IMR-90 (cell line): ENCODE results near the gene LAMA5. TPM values are rescaled to one million over a fixed set of nuclear protein-coding genes. Genes with fewer than 3 reads are reported as not detected.

Source experiments
- ATAC-seq: fragments of 200-7000 bp; cut with Tn5 transposase; 2 replicates; pipeline ENCODE4 v1.9.1; 2020; ENCODE audit warnings: low read depth, mild to moderate bottlenecking, moderate library complexity
- BruUV-seq: library from RNA; stranded (reverse); fragments of 400-500 nt; replicated peaks from 2 replicates; lab custom pipeline; 2021; lab: Mats Ljungman, UMichigan
- CTCF ChIA-PET: fragments of 300-600 bp; formaldehyde crosslinking; extraction: SDS; loops from one replicate; lab custom pipeline; 2021; ENCODE audit warnings: antibody characterized with exemption; lab: Yijun Ruan, JAX
- POLR2A ChIA-PET: fragments of 300-600 bp; sonication (Branson Sonifier 250); formaldehyde crosslinking; loops from one replicate; lab custom pipeline; 2022; ENCODE audit warnings: antibody characterized with exemption; ENCODE audit not compliant: unreplicated experiment; lab: Charles Lee
- DNase-seq: peaks from one replicate; pipeline ENCODE4 v3.0.0; 2013
- H2AFZ ChIP-seq: replicated peaks from 2 replicates; pipeline ENCODE3; 2013; ENCODE audit warnings: low read length, mild to moderate bottlenecking; ENCODE audit not compliant: poor library complexity
- H2AK5ac ChIP-seq: 2 replicates; pipeline ENCODE4 v1.6.1; 2013; ENCODE audit warnings: low read depth, low read length, inconsistent platforms
- H2AK9ac ChIP-seq: replicated peaks from 2 replicates; pipeline ENCODE3; 2013; ENCODE audit warnings: mild to moderate bottlenecking, low read depth, low read length, moderate library complexity; ENCODE audit not compliant: poor library complexity
- H2BK120ac ChIP-seq: 2 replicates; pipeline ENCODE4 v1.6.1; 2013; ENCODE audit warnings: low read depth, low read length, inconsistent platforms
- H2BK15ac ChIP-seq: 3 replicates; pipeline ENCODE4 v1.6.1; 2013; ENCODE audit warnings: low read depth, low read length, inconsistent platforms
- H2BK20ac ChIP-seq: 2 replicates; pipeline ENCODE4 v1.6.1; 2013; ENCODE audit warnings: low read depth, mild to moderate bottlenecking, inconsistent platforms, low read length, moderate library complexity
- H2BK5ac ChIP-seq: 2 replicates; pipeline ENCODE4 v1.6.1; 2013; ENCODE audit warnings: mild to moderate bottlenecking, low read depth, low read length, inconsistent platforms; ENCODE audit not compliant: poor library complexity, severe bottlenecking
- H3K14ac ChIP-seq: replicated peaks from 2 replicates; pipeline ENCODE4 v1.6.1; 2013; ENCODE audit warnings: low read depth, low read length, inconsistent platforms
- H3K18ac ChIP-seq: 2 replicates; pipeline ENCODE4 v1.6.1; 2013; ENCODE audit warnings: low read depth, low read length, control low read depth
- H3K23ac ChIP-seq: 2 replicates; pipeline ENCODE4 v1.6.1; 2013; ENCODE audit warnings: low read depth, low read length, inconsistent platforms
- H3K27ac ChIP-seq: 2 replicates; pipeline ENCODE4 v1.5.1; 2013; ENCODE audit warnings: mild to moderate bottlenecking, control low read depth, low read length; ENCODE audit not compliant: insufficient read depth
- H3K27me3 ChIP-seq: 2 replicates; pipeline ENCODE4 v1.6.1; 2013; ENCODE audit warnings: low read length; ENCODE audit not compliant: control insufficient read depth, insufficient read depth
- H3K36me3 ChIP-seq: 2 replicates; pipeline ENCODE4 v1.6.1; 2013; ENCODE audit warnings: low read length, mixed read lengths; ENCODE audit not compliant: control insufficient read depth, insufficient read depth
- H3K4ac ChIP-seq: 2 replicates; pipeline ENCODE4 v1.6.1; 2013; ENCODE audit warnings: low read depth, low read length, inconsistent platforms
- H3K4me1 ChIP-seq: 2 replicates; pipeline ENCODE4 v1.6.1; 2013; ENCODE audit warnings: low read length, mixed read lengths; ENCODE audit not compliant: control insufficient read depth, insufficient read depth
- H3K4me2 ChIP-seq: 2 replicates; pipeline ENCODE4 v1.6.1; 2013; ENCODE audit warnings: low read depth, mild to moderate bottlenecking, control low read depth, low read length, moderate library complexity
- H3K4me3 ChIP-seq: 2 replicates; pipeline ENCODE4 v1.5.1; 2013; ENCODE audit warnings: low read depth, mild to moderate bottlenecking, control low read depth, low read length, moderate library complexity; ENCODE audit not compliant: insufficient read depth
- H3K56ac ChIP-seq: 2 replicates; pipeline ENCODE4 v1.6.1; 2013; ENCODE audit warnings: low read length, inconsistent platforms; ENCODE audit not compliant: insufficient read depth; ENCODE audit errors: extremely low read depth
- H3K79me1 ChIP-seq, 2 experiments: 2 replicates each; pipeline ENCODE4 v1.6.1; 2013; ENCODE audit warnings: low read length in 2 of 2, inconsistent platforms in 1 of 2, low read depth in 1 of 2
- H3K9ac ChIP-seq: 2 replicates; pipeline ENCODE4 v1.6.1; 2013; ENCODE audit warnings: low read depth, low read length, control low read depth
- H3K9me1 ChIP-seq: 2 replicates; pipeline ENCODE4 v1.6.1; 2013; ENCODE audit warnings: low read length, inconsistent platforms; ENCODE audit not compliant: insufficient read depth
- H3K9me3 ChIP-seq: 2 replicates; pipeline ENCODE4 v1.6.1; 2013; ENCODE audit warnings: low read length; ENCODE audit not compliant: control insufficient read depth, insufficient read depth
- H4K20me1 ChIP-seq: 2 replicates; pipeline ENCODE4 v1.6.1; 2013; ENCODE audit warnings: low read length, inconsistent platforms; ENCODE audit not compliant: insufficient read depth
- H4K5ac ChIP-seq: 2 replicates; pipeline ENCODE4 v1.6.1; 2013; ENCODE audit warnings: mild to moderate bottlenecking, low read depth, low read length, control low read depth
- H4K8ac ChIP-seq, 2 experiments: 2 replicates each; pipeline ENCODE4 v1.6.1; 2013; ENCODE audit warnings: low read depth in 2 of 2, low read length in 2 of 2, control low read depth in 1 of 2, inconsistent platforms in 1 of 2
- H4K91ac ChIP-seq: 2 replicates; pipeline ENCODE4 v1.6.1; 2013; ENCODE audit warnings: low read depth, low read length, inconsistent platforms; ENCODE audit not compliant: insufficient read depth
- BHLHE40 ChIP-seq: fragments of 150-350 bp; IDR thresholded peaks from 2 replicates; pipeline ENCODE4 v1.6.1; 2016; ENCODE audit warnings: mild to moderate bottlenecking, low read depth, low read length
- CEBPB ChIP-seq: IDR thresholded peaks from 2 replicates; pipeline ENCODE4 v1.6.1; 2012; ENCODE audit warnings: low read depth, low read length, improper control_type of control experiment
- CHD1 ChIP-seq: IDR thresholded peaks from 2 replicates; pipeline ENCODE4 v1.6.1; 2012; ENCODE audit warnings: low read depth, low read length, improper control_type of control experiment
- CTCF ChIP-seq: conservative IDR thresholded peaks from 2 replicates; pipeline ENCODE4 v1.5.1; 2012; ENCODE audit warnings: mild to moderate bottlenecking, low read depth, low read length, improper control_type of control experiment
- FOS ChIP-seq: fragments of 150-350 bp; IDR thresholded peaks from 2 replicates; pipeline ENCODE4 v1.6.1; 2016; ENCODE audit warnings: low read depth, low read length
- MAFK ChIP-seq: IDR thresholded peaks from 2 replicates; pipeline ENCODE4 v1.6.1; 2012; ENCODE audit warnings: low read depth, low read length, improper control_type of control experiment
- MAZ ChIP-seq: IDR thresholded peaks from 2 replicates; pipeline ENCODE4 v1.6.1; 2012; ENCODE audit warnings: low read depth, mild to moderate bottlenecking, low read length, improper control_type of control experiment, moderate library complexity, borderline replicate concordance
- MXI1 ChIP-seq: IDR thresholded peaks from 2 replicates; pipeline ENCODE4 v1.6.1; 2012; ENCODE audit warnings: low read depth, mild to moderate bottlenecking, low read length, moderate library complexity, borderline replicate concordance
- NFE2L2 ChIP-seq: fragments of 150-350 bp; IDR thresholded peaks from 2 replicates; pipeline ENCODE4 v1.6.1; 2016; ENCODE audit warnings: low read depth, mild to moderate bottlenecking, low read length
- POLR2A ChIP-seq: IDR thresholded peaks from 2 replicates; pipeline ENCODE4 v1.6.1; 2012; ENCODE audit warnings: mild to moderate bottlenecking, low read depth, low read length
- RAD21 ChIP-seq: IDR thresholded peaks from 2 replicates; pipeline ENCODE4 v1.6.1; 2012; ENCODE audit warnings: low read length, improper control_type of control experiment
- RCOR1 ChIP-seq: IDR thresholded peaks from 2 replicates; pipeline ENCODE4 v1.6.1; 2012; ENCODE audit warnings: mild to moderate bottlenecking, low read length, improper control_type of control experiment; ENCODE audit not compliant: insufficient replicate concordance
- RFX5 ChIP-seq: IDR thresholded peaks from 2 replicates; pipeline ENCODE4 v1.8.0; 2012; ENCODE audit warnings: low read depth, mild to moderate bottlenecking, low read length, moderate library complexity
- SMC3 ChIP-seq: fragments of 150-350 bp; IDR thresholded peaks from 2 replicates; pipeline ENCODE4 v1.6.1; 2016; ENCODE audit warnings: low read depth, mild to moderate bottlenecking, antibody characterized with exemption, low read length, moderate library complexity
- WGBS, 2 experiments: methylation state at CpG; one replicate each; pipeline versions ENCODE4 v1.1.5 to v1.1.7; 2013; ENCODE audit warnings: missing lambda C conversion rate in 2 of 2; ENCODE audit not compliant: insufficient read length in 1 of 2; ENCODE audit errors: extremely low coverage in 2 of 2; 5-methylcytosine and 5-hydroxymethylcytosine counted together
- dilution Hi-C: fragments of 300-500 bp; cut with HindIII; formaldehyde crosslinking; loops from one replicate; pipeline ENCODE4 v1.14.3; 2018; ENCODE audit warnings: low sequenced_read_pairs; ENCODE audit not compliant: unreplicated experiment
- in situ Hi-C: fragments of 300-500 bp; cut with MboI; formaldehyde crosslinking; loops from 3 replicates; pipeline ENCODE4 v1.14.3; 2019; ENCODE audit warnings: low sequenced_read_pairs, inconsistent platforms, mixed read lengths
- intact Hi-C: fragments of 100-400 bp; cut with micrococcal nuclease; formaldehyde crosslinking; loops from 2 replicates; pipeline ENCODE4 v1.10.0; 2022
- polyA plus RNA-seq, 3 experiments: library from polyadenylated mRNA; depleted of rRNA; stranded (reverse); fragments of >200 nt; gene quantifications; 2 replicates each; pipeline ENCODE4 v1.2.3, GENCODE V29; 2012; ENCODE audit warnings: low replicate concordance in 1 of 3
- total RNA-seq: library from RNA; depleted of rRNA; stranded (reverse); fragments of >200 nt; gene quantifications from 2 replicates; pipeline ENCODE4 v1.2.3, GENCODE V29; 2012
- TF ChIP-seq, protein P1 (sequence below): fragments of 150-350 bp; IDR thresholded peaks from 2 replicates; pipeline ENCODE4 v1.6.1; 2017; ENCODE audit warnings: mild to moderate bottlenecking, antibody characterized with exemption, low read length, low read depth
- TF ChIP-seq, protein P2 (sequence below): fragments of 150-350 bp; IDR thresholded peaks from 2 replicates; pipeline ENCODE4 v1.6.1; 2016; ENCODE audit warnings: low read depth, mild to moderate bottlenecking, low read length, moderate library complexity, borderline replicate concordance

LAMA5 gene
- total and polyA plus RNA-seq, 2 of the 4 experiments (the other 2 are of a cell fraction), result 0.90 to 7.3 TPM

- Histone ChIP-seq H3K18ac (no peak overlapping the region), H3K79me1 (peaks cover 5 to 28% of the 10 kb centered on the region in 2 experiments; a peak in 2 of 4 replicates), H3K56ac (no peak overlapping the region), H3K27me3 (no peaks in the 10 kb centered on the region), H4K20me1 (peaks cover 9% of the 10 kb centered on the region), H2AK5ac (no peak overlapping the region), H3K23ac (no peak overlapping the region), H3K14ac (no peak overlapping the region), H3K27ac (no peak overlapping the region), H3K36me3 (peaks cover 6% of the 10 kb centered on the region), H3K4ac (peak overlapping the region; percentile 16; the same call in 1 of the 2 replicates), H3K4me2 (no peak overlapping the region), H2AK9ac (peak overlapping the region; percentile 55), H2BK20ac (no peak overlapping the region), H2BK5ac (no peak overlapping the region), H2BK120ac (no peak overlapping the region), H2BK15ac (no peak overlapping the region), H4K91ac (no peak overlapping the region), H4K5ac (no peak overlapping the region), H3K9me3 (no peaks in the 10 kb centered on the region), H3K9ac (no peak overlapping the region), H3K4me3 (no peak overlapping the region), H2AFZ (peak overlapping the region; percentile 78), H4K8ac (no peak overlapping the region), H3K9me1 (peaks cover 16% of the 10 kb centered on the region), H3K4me1 (peaks cover 30% of the 10 kb centered on the region)
- DNase-seq, result no peak
- no TSS peak for BruUV-seq
- ChIA-PET CTCF (no interaction called here), POLR2A (no interaction called here)
- ATAC-seq, result no peak
- dilution Hi-C loops, result loop anchor here (25.0 kb wide), 1 partner anchor 90 kb away; no protein-coding TSS in a partner anchor
- 50% methylated on average over 4 of the region's 15 CpGs; no CpG with 5 or more reads in 1 of the 2 experiments for WGBS, 2 experiments
- intact Hi-C loops, result no loop called here
- in situ Hi-C loops, result loop anchor here (25.0 kb wide), 1 partner anchor 365 kb away; no protein-coding TSS in a partner anchor
- TF ChIP-seq MXI1 (no peak), MAZ (no peak), BHLHE40 (no peak), SMC3 (no peak), RCOR1 (no peak), MAFK (no peak), RFX5 (no peak), NFE2L2 (no peak), RAD21 (no peak), CTCF (no peak), POLR2A (no peak), FOS (no peak), CHD1 (no peak), CEBPB (no peak)
- TF ChIP-seq, protein P1, sequence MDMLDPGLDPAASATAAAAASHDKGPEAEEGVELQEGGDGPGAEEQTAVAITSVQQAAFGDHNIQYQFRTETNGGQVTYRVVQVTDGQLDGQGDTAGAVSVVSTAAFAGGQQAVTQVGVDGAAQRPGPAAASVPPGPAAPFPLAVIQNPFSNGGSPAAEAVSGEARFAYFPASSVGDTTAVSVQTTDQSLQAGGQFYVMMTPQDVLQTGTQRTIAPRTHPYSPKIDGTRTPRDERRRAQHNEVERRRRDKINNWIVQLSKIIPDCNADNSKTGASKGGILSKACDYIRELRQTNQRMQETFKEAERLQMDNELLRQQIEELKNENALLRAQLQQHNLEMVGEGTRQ, result no peak
- TF ChIP-seq, protein P2, sequence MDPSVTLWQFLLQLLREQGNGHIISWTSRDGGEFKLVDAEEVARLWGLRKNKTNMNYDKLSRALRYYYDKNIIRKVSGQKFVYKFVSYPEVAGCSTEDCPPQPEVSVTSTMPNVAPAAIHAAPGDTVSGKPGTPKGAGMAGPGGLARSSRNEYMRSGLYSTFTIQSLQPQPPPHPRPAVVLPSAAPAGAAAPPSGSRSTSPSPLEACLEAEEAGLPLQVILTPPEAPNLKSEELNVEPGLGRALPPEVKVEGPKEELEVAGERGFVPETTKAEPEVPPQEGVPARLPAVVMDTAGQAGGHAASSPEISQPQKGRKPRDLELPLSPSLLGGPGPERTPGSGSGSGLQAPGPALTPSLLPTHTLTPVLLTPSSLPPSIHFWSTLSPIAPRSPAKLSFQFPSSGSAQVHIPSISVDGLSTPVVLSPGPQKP, result no peak
Measured at GRCh38 chr20:62377615-62378178, 10.6 kb upstream of the LAMA5 start.
